HT1080 (cell line): ENCODE data around the gene COA1. TPM values are rescaled to one million over a fixed set of nuclear protein-coding genes. Genes with fewer than 3 reads are reported as not detected.
"Not testable (repeated sequence)": the region's sequence is repeated elsewhere in the genome, so short reads cannot be mapped to it uniquely, and the experiment has no call there.

Experiments used
- DNase-seq: peaks from one replicate; pipeline ENCODE4 v3.0.0-alpha.2; 2015; ENCODE audit warnings: low read depth
- total RNA-seq: library from RNA; depleted of rRNA; stranded (reverse); fragments of >200 nt; shearing (Covaris generic); gene quantifications from 2 replicates; pipeline ENCODE4 v1.2.3, GENCODE V29; 2014

The COA1 gene
- total RNA-seq, 1 experiment from 2014 or later, result 102 TPM

- DNase-seq, result no peak
These were observed 96.6 kb downstream of the COA1 start for GRCh38 chr7:43632746-43633145.

- no peak for DNase-seq
These were observed 97.8 kb downstream of the COA1 start for GRCh38 chr7:43631559-43631958.

DNA sequence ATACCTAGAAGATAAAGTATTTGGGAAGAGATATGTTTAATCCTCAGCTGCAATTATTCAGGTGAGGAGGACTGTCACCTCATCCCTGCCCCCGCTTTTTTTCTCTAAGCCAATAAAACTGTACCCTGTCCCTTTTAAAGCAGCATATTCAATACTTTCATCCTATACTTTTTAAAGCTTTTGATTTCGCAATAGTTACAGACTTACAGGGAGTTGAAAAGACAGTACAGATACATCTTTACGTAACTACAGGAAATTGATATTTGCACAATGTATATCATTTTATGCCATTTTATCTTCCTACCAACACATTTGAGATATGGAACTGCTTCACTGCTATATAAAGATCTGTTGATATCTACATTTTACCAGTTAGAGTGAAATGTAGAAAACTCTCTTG, 98.8 kb downstream of the COA1 start:
- no peak for DNase-seq

GRCh38 chr7:43629857-43630256, 99.5 kb downstream of the COA1 start:
- no peak for DNase-seq

GRCh38 chr7:43628431-43628830, 100.9 kb downstream of the COA1 start:
- no peak for DNase-seq

DNA sequence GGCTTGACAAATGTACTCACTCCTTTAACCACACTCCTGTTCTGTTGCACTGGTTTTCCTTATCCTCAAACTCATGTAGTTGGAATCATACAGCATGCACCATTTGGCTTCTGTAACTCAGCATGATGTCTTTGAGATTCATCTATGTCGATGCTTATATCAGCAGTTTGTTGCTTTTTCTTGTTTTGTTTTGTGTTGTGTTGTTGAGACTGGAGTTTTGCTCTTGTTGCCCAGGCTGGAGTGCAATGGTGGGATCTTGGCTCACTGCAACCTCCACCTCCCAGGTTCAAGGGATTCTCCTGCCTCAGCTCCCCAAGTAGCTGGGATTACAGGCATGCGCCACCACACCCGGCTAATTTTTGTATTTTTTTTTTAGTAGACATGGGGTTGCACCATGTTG, 101.5 kb downstream of the COA1 start:
- DNase-seq, result not testable (repeated sequence)

GRCh38 chr7:43626695-43627094, 102.6 kb downstream of the COA1 start:
- DNase-seq, result no peak

DNA sequence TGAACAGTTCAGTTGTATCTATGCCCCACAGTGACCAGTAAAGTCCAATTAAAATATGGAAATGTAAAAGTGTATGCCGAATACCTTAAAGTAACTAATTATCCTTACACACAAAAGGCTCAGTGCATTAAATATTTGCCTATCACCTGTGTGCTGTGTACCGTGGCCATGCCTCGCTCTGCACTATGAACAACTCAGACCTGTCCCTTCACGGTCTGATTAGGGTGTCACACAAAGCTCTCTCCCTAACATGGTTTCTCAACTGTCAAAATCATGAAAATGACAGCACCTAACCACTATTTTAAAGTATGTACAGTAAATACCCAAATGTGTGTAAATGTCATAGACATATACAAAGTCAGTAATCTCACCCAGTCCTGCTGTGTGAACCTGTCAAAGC, 103.3 kb downstream of the COA1 start:
- no peak for DNase-seq

GRCh38 chr7:43625453-43625852, 103.9 kb downstream of the COA1 start:
- no peak for DNase-seq

DNA sequence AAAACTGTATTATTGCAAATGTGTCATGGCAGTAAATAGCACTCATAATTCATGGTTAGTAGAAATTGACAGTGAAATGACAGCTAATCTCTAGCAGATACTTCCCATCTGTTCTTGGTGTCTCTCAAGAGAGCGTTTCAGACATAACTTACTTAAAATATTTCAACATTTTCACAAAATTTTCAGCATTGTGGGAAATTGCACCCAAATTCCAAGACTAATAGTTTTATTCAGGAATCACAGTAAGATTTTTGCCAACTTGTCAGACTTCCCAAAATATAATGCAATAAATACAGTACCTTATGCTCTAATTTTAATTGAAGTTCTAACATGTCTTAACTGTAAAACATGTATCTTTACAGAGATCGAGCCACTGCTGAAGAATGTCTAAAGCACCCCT, 105.2 kb downstream of the COA1 start:
- no peak for DNase-seq

DNA sequence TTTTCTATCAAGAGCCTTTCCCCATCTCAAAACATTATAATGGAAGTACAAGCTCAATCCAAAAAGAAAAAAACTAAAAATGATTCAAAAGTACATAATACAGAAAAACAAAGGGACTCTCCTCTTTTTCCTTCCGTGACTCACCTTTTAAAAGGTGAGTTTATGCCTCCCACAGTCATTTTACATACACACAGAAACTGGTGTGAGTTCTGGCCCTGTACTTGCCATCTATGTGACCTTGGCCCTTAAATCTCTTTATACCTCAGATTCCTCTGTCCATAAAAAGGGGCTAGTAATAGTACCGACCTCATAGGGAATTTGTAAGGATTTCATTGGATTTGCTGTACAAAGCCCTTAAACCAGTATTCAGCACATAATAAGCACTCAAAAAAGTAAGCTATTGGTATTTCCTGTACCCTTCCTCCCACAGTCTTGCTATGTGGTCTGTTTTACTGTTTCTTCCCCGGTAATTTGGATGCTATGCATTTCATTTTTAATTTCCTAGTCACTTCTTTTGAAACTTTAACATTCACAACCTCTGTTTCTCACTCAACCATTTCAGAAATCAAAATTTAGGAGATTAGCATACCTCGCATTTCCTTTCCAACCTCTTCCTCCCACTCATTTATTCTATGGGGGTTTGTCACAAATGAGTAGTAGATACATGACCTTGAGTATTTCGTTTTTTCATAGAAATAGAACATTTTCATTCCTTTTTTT, 107.4 kb downstream of the COA1 start:
- no peak for DNase-seq

GRCh38 chr7:43619213-43620012, 109.9 kb downstream of the COA1 start:
- DNase-seq, result no peak

DNA sequence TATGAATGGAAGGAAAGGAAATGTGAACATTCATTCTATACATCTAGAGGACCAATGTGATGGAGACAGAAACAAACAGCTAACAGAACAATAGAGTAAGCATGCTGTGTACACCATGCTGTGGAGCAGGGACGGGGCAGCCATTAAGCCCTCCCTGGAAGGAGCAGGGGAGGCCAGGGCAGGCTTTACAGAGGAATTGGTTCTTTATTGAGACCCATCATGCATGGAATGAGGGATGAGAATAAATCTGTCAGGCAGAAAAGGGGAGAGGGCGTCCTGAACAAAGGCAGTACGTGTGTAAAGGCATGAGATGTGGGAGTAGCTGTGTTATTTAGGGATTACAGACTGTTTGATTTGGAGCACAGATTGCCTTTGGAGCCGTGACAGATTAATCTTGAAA, 111.2 kb downstream of the COA1 start:
- DNase-seq, result no peak

DNA sequence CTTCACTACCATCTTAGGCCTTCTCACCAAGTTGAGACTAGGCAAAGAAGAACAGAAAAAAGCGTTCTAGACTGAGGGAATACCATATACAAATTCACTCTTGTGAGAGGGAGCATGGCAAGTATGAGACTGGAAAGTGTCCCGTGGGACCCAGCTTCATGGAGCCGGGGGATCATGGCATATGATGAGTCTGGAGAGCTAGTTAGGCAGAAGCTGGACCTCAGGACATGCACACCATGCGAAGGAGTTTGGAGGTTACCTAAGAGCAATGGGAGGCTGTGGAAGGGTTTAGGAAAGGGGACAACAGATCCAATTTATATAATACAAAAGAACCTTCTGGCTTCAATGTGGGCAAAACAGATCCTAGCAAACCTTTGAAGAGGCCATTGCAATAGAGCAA, 112.3 kb downstream of the COA1 start:
- DNase-seq, result no peak

DNA sequence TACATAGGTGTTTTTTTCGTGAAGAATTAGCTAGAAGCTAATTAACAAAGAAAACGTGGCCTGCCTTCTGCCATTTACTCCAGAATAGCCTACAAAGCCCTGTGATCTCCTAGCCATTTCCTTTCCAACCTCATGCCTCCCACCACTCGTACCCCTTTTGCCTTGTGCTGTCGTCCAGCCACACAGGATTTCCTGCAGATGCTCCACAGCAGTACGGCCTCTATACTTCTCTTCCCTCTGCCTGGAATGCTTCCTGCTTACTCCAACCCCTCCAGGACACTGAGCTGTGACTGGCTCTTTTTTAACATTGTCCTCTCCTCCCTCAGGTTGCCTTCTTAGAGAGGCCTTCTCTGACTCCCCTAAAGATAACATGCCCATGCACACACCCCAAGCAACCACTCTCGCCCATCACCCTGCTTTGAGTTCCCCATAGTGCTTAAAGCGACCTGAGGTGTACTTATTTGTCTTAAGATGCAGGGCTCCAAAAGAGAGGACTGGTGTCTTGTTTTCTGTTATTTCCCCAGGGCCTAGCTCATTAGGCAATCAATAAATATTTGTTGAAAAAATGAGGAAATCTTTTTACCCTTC, 113.7 kb downstream of the COA1 start:
- no peak for DNase-seq

- DNase-seq, result no peak
These were observed 116.4 kb downstream of the COA1 start for GRCh38 chr7:43612599-43613589.

DNA sequence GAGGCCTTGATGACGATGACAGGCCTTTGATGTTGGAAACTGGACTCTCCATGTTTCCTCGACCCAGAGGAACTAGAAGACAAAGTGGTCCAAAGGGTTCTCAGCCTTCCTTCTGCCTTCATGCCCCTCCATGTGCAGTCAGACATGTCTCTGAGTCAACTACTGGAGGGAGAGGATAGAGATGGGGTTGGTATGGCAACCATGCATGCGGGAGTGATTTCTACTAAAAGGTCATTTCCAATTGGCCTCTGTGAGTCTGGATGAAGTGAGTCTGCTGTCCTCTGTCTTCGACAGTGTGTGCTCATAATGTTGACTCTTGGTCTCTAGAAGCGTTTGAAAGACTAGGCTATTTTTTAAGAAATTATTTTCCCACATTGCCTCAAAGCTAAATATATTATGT, 117.2 kb downstream of the COA1 start:
- no peak for DNase-seq

- no peak for DNase-seq
These were observed 120.2 kb downstream of the COA1 start for GRCh38 chr7:43609097-43609496.

GRCh38 chr7:43604251-43604650, 125.1 kb downstream of the COA1 start:
- no peak for DNase-seq

GRCh38 chr7:43602256-43602655, 127.1 kb downstream of the COA1 start:
- no peak for DNase-seq

- DNase-seq, result no peak
These were observed 129.3 kb downstream of the COA1 start for GRCh38 chr7:43600056-43600455.
